NCI-H2029 treated with DMSO at 0.1 percent for 48 hours (cell line): ENCODE measurements around the gene DEDD.

Experiments used
- DNase-seq: peaks from one replicate; lab custom pipeline; 2025; lab: John Stamatoyannopoulos, UW

The DEDD gene

DNA sequence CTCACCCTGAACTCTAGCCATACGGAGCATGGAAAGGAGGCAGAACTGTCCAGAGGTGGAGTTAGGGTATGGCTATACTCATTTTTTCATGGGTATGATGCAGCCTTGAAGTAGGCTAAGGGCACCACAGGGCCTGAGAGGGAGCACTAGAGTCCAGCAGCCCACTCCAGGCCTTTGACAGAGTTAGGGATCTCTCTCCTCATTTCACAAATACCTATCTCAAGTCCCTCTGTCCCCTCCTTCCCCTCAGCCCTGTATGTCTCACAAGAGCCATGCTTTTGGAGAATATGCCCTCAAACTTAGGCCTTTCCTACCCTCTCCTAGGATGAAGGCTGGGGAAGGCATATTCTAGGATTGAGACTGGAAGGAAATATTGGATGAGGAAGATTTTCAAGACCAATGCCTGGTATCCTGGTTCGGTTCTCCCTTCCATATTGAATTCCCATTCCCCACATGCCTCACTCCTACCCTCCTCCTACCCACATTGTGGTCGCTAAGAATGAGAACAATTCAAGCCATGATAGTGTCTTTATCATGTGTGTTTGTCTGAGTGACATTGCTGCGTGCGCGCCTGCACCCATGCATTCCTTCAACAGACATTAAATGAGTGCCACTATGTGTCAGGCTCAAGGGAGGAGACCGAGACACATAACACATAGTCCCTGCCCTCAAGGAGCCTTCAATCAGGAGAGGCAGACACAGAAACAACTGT, 40.5 kb downstream of the DEDD start:
- DNase-seq: no peak

DNA sequence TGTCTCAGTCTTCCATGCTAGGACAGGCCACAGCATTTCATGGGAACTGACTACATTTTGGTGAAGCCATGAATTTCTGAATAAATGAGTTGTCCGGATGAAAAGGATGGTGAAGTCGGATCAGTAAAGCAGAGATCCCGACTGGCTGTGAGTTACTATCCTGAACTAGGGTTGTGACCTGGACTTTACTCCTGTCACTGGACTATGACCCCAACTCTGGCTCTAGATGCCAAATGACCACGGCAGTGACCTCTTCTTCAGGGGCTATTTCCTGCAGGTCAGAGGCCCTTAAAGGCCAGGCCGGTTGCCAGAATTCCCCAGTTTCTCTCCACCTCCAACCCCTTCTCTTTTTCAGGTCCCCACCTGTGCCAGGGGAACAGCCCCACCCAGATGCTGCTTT, 41.4 kb downstream of the DEDD start:
- no peak for DNase-seq

DNA sequence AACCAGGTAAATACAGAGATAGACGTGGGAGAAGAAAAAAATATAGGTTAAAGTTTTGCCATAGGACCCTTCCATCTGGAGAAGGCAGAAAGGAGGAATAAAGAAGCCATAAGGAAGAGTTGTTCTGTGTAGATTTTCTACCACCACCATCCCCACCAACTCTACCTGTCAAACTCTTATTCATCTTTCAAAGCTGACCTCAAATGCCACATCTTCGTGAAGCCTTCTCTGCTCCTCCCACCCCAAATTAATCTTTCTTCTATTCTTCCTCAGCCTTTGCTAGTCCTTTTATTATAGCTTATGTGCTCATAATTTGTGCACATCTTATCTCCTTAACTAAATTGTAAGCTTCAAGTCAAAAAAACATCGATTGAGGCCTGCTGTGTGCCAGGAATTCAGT, 41.9 kb downstream of the DEDD start:
- no peak for DNase-seq

DNA sequence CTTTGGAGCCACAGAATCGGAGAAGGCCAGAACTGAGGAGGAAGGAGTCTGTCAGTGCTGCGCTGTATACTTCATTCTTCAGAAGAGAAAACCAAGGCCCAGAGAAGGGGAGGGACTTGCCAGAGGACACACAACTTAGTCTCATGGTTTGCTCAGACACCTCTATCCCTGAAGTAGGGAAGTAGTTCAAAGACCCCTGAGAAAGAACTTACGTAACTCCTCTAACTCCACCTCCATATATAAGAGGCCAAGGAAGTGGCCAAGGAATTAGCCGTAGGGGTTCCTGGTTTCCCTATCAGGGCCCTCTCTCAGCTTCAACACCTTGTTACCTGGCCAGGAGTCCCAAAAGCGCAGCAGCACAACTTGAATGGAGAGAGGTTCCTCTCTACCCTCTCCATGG, 42.5 kb downstream of the DEDD start:
- no peak for DNase-seq

DNA sequence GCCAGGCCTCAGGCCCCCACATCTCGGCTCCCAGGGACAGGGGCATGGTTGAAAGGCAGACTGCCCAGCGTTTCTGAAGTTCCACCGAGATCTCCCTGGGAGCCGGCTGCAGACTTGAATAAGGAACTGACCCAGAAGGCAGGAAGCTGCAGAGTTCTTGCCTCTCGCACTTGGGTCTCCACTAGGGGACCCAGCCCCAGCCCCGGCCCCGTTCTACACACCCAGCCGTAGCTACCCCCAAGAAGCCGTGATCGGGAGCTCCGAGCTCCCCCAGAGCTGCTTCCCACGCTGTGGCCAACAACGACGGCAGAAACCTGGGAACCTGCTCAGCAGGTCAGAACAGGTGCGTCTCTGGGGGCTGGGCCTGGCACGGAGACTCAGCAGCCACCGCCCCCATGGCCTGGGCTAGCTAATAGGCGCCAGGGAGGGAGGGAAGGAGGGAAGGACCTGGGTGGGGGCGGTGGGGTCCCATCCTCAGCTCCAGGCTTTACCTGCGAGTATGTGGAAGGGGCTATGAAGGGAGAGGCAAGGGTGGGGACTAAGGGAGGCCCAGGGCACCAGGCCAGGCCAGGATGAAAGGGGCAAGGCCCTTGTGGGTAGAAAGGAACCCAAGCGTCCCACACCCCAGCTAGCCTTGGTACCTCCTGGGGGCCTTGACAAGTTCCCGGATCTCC, 43.1 kb downstream of the DEDD start, which contains the start of gene NECTIN4:
Gene NECTIN4, minus strand, starts transcription at position 308 of the 674 bp plus-strand sequence. Its CDS starts 262 bp downstream, at position 46.
- no peak for DNase-seq

DNA sequence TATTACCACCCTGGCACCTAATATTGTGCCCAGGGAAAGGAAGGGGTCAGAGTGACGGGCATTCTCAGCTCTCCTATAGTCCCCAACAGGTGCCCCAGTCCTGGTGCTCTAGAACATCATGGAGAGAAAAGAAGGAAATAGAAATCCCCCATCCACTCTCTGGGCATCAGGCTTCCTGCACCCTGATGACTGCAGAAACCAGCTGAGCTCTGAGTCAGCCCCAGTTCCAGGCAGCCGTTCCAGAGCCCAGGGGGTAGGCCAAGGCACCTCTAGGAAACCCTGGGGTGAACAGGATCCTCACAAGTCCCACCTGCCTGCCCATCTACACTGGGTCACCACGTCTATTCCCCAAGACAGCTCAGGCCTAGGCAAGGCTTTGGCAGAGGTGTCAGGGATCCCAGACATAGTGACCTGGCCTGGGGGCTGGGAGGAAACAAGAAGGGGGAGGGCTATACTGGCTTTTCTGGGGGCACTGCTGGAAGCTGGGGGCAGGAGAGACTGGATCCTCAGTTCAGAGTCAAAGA, 43.8 kb downstream of the DEDD start:
- no peak for DNase-seq

DNA sequence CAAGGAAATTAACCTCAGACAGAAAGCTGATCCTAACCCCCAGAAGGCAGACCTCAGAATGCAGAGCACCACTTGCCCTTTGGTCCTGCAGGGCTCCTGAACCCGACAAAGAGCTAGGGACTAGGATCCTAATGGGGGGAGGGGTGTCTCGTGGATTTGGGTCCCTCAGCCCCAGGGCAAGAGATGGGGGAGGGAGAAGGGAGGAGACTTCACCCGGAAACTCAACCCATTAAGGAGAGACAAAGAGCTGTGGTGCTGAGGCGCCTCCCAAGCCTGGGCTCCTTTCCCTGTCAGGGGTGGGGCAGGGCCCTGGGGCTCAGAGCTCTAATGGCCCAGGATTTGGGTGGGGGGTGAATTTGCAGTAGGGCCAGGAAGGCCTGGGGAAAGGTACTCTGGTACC, 46.0 kb downstream of the DEDD start:
- DNase-seq: no peak

DNA sequence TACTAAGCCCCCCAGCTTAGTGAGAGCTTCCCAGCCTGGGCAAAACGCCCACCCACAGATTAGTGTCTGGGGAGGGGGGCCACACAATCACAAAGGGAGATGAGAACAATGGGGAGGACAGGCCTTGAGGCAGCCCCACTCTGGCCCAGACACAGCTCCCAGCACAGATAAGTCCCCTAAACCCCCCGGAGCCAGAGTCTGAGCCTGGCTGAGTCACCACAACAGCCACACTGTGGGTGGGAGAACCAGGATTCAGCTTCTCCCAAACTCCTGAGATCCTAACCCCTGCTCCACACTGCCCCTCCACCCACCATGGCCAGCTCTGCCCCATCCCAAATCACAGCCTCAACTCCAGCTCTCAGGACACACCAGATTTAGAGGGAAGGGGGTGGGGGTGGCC, 47.3 kb downstream of the DEDD start:
- DNase-seq: no peak

DNA sequence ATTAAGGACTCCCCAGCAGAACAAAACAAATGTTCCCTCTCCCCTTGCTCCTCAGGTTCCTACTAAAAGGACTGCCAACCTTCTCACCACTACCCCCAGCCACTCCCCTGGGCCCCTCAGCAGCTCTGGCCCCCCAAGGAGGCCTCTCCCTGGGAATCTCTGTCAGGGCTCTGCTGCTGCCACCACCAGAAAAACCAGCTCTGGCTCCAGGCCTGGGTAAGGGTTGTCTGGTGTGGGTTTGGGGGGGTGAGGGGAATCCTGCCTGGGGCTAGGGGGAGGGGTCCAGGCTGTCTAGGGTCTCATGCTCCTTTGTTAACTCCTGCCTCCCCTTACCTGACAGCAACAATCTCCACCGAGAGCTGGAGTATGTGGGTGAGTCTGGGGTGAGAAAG, 47.9 kb downstream of the DEDD start:
- DNase-seq: no peak

DNA sequence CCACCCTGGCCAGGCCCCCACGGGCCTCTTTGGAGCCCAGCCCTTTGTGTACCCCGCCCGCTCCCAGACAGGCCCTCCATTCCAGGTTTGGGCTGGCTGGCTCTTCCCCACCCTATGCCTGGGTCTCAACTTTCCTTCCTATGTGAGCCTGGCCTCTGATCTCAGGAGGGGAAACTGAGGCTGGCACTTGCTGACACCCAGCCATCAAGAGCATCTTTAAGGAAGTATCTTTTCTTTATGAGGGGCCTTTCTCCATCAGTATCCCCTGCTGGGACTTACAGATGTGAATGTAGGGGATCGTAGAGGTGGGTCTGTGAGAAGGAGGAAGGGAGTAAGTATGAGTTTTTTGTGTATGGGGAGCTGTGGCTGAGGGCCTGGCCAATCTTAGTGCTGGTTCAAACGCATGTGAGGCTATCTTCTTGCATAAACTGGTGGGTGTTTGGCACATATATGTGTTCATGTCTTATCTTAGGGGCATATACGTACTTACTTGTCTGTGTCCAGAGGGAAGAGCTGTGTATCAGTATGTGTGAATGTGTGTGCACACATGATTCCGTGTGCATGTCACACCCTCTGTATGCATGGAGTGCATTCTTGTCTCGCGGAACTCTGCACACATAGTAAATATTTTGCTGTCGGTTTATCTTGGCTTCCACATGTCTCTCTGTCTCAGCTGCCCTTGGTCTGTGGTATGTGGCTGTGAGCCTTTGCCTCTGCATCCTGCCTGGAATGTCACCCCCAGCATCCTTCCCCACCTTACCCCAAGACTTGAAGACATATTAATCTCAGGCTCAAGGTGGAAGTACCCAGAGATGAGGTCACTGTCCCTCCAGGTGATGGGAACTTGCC, 48.5 kb downstream of the DEDD start:
- DNase-seq: no peak

DNA sequence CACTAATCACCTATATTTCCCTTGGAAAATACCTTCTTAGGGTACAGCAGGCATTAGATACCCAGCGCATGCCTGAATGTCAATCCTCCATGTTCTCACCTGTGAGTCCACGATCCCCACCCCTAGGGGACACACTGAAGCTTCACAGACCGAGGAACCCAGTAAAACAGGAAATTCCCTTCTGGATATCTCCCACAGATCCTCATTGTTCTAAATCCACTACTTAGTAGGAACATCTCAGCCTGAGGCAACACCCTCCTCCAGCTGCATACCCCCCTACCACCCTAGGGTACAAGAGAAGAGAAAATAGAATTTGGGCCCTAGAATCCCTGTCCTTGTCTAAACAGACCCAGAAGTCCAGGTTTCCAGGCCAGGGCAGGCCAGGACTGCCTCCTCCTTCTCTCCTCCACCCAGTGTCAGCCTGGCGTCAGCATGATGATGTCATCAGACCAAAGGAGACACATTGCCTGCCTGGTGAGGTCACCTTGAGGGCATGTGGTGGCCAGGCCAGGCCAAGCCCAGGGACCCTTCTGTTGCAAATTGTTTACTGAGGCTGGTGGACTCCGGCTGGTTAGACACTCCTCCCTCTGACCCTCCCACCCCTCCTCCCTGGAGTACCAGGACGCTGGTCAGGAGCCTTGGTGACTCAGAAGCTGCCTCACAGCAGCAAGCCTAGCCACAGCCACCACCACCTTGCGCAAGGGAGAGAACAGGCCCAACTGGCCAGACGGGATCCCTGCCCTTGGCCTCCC, 49.3 kb downstream of the DEDD start:
- DNase-seq: no peak

DNA sequence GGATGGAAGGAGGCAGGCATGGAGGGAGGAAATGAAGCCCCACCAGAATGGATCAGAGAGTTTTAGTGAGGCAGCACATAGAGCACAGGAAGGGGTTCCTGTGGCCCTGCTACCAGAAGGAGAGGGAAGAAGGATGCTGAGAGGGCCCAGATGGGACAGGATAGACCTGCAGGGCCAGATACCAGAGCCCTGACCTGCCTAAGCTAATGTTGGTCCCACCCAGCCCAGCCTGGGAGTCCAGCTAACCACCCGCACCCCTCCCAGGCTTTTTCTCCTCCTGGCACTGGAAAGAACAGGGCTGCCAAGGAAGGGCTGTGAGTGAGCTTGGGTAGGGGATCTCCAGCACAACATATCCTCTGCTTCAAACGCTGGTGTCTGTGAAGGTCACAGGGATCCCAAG, 50.0 kb downstream of the DEDD start:
- DNase-seq: no peak

DNA sequence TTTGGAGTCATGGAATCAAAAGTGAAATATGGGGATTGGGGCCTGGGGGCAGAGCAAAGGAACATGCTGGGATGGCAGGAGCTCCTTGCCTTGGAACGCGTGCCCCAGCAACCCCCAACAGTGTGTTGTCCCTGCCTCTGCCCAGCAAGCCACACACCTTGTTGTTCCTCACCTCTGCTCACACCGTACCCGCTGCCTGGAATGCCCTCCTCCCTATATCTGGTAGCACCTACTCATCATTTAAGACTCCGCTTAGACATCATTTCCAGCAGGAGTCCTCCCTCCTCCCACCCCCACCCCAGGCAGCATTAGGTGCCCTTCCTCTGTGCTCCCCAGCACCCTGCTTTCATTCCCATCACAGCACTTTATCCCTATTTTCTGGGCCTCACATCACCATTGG, 50.9 kb downstream of the DEDD start:
- DNase-seq: no peak

DNA sequence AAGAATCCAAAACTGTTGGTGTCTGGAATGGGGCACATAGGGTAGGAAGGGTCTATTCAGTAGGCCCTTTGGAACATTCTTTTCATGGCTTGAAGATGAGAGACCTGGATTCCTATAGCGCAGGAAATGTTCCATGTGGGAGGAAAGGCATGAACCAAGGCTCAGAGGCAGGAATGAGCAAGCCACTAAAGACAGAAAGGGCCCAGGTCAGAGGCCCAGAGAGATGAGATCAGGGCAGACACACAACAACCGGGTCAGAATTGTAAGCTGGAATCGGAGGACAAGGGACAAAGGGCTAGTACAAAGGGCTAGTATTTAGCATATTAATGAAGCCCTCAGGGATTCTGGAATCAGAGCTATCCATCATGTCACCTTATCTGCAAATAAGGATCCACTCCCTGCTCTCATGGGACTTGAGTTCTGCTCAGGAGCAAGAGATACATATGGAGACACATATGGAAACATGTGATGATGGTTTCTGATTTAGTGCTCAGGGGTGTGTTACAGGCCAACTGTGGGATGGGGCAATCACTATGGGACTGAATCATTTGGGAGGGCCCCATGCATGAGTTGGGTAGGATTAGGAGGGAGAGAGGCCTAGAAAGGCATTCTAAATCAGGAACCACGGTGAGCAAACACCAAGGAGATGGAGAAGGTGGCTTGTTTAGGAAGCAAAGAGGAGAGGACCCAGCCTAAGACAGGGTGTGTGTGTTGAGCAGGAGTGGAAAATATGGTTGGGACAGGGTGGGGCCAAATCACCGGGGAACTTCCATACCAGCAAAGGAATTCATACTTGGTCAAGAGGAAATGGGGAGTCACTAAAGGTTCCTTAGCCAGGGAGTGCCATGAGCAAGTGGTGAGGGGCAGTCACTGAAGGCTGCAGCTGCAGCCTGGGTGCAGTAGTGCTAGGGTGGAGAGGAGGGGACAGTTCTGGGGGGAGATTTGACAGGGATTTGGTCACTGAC, 51.7 kb downstream of the DEDD start:
- no peak for DNase-seq

DNA sequence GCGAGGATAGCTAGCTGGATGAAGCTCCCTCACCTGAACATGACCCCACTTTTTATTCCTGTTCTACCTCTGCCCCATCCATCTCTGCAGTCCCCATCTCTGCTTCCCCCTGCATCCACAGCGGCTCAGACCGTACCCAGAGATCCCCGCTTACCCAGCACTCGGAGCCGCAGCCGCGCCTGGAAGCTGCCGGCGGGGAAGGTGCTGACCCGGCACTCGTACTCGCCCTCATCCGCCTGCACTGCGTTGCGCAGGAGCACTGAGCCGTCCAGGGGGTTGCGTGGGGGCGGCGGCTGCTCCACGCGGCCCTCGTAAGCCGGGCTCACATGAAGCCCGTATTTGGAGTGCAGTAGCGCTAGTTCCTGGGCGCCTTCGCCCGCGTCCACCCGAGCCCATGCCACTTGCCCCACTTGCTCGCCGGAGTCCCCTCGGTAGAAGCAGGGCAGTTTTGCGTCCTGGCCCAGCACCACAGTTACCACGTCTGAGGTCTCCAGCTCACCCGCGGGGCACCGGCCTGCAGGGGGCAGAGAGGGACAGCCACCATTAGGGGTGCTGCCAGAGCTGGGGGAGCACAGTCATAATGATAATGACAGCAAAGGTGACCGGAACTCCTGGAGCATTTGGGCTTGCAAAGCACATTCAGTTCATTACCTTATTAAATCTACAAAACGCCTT, 52.9 kb downstream of the DEDD start:
- DNase-seq: no peak

DNA sequence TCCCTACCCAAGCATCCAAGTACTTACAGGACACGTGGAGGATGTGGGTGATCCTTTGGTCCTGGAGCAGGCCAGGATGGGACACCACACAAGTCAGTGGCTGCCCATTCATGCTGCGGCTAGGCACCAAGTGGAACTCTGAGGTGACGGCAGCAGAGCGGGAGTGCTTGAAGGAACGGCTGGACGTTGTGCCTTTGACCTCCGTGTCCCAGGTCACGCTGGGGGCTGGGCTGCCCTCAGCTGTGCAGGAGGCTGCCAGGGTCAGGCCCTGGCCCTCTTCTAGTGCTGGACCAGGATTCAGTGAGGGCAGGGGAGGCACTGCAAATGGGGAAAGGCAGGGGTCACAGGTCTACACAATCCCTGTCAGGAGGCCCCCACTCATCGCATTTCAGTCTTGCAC, 55.0 kb downstream of the DEDD start:
- no peak for DNase-seq

DNA sequence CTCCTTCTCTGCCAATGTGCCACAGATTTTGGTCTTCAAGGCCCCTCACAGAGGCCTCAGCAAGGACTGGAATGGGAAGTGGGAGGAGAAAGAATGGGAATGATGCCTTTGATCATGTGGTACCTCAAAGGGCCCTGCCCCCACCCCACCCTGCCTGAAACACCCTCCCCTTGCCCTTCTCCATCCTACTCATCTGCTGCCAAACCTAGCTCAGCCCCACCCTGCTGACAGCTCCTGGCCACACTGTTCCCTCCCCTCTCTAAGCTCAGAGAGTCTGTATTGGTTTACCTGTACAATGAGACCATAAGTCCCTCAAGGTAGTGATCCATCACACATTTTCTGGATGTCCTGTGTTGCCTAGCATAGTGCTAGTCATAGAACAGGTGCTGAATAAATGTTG, 56.1 kb downstream of the DEDD start:
- DNase-seq: no peak

DNA sequence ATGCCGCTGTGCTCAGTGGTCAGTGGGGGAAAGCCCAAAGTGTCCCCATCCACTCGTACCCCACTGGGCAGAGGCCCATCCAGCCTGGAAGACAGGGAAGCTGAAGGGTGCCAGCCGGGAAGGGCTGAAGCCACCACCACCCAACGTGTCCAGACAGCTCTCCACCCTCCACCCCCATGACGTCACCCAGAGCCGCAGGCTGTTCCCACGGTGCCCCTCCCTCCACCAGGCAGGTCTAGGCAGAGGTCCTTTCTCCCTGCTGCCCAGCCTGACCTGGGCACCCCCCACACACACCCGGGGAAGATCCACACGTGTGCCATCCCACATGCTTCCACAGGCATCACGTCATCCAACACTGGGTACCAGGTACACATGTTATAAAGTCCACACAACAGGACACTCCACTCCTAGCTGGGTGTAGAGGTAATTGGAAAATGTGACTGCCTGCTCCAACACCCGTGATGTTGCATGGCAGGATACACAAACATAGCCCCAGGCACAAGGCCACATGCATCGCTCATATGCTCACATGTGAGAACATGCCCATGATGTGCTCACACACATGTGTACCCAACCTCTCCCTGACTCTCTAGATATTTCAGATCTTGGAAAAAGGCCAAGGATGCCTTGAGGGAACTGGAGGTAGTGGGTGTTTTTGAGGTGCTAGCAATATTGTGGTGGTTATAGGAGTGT, 57.6 kb downstream of the DEDD start:
- DNase-seq: no peak

DNA sequence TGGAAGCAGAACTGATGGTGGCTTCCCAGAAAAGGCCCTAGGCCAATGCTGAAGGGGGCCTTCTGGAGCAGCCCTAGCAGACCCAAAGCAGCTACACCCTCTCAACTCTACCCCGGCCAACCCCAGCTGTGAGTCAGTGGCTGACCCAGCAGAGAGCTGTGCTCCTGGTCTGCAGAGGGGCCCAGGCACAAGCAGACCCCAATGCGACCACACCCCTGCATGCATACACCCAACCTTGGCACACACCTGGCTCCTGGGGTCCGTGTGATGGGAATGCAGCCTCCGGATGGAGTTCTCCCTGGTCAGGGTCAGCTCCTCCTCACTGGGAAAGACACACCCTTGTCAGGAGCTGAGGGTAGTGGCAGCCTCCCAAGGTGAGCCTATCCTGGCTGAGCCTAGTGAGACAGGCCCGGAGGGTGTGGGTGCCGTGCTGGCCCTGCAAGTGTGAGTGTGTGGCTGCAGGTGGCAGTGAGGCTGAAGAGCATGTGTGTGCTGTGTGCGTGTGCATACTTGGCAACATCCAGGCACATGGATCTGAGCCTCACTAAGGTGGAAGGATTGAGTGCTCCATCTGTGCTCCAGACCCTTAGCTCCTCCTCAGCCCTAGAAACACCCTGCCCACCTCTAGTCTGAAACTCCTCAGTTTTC, 58.9 kb downstream of the DEDD start:
- no peak for DNase-seq
